MV-4-11 (cell line): ENCODE data around the gene NEIL1.
"Not testable (repeated sequence)": the region's sequence is repeated elsewhere in the genome, so short reads cannot be mapped to it uniquely, and the experiment has no call there.

ENCODE experiments used
- DNase-seq: peaks from one replicate; lab custom pipeline; 2025; lab: John Stamatoyannopoulos, UW

The NEIL1 gene

DNA sequence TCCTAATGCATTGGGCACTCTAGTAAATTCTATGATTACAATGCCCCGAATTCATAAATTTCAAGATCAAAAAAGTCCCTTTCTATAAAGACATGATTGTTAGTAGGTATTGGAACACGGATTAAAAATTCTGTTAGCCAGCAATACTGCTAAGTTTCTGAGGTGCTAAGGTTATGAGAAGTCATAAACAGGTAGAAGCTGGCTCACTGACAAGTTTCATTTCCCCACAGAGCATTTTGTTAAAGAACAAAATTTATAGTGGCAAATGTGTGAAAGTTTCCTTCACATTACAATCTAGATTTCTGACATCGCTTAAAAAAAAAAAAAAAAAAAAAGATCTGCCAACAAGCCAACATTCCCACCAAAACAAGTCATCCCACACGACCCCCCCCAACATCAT, 33.9 kb downstream of the NEIL1 start:
- DNase-seq: no peak

DNA sequence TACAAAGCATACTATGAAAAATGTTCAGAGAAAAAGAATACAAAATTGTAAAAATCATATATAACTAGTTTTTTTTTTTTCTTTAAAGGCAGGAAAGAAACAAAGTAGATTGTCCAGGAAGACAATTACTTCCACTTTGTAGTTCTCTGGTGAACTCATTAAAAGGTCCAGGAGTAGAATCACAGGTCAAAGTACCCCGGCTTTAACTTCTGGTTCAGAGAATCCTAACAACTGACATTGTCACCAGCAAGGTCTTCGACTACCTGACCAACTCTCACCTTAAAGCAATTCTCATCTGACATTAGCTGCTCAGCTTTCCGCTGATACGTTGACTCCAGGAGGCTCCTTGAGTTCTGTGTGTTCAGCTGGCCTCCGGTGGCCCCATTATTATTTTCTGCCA, 37.1 kb downstream of the NEIL1 start:
- not testable (repeated sequence) for DNase-seq

DNA sequence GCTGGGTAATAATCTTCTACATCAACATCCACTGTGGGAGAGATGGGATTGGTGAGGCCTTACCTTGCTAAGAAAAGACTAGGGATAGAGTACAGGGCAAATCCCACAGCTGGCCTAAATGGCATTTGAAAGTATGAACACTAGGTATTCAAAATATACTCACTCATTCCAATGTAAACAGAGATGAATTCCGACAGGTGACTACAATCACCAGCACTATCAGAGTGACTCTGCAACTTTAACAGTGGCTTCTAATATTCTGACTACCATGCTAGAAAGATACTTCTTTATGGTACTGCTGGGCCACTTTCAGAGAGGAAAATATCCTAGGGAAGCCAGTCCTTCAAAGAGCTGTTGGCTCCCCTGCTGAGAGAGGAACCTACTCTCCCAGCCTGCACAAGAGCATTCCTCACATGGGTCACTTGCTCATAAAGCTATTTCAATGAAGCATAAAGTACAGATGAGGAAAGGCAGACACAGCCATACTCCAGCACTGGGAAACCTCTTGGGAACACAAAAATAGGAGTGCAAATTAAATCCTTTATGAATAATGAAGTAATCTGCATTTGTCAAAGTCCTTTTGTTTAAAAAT, 43.0 kb downstream of the NEIL1 start:
- no peak for DNase-seq

DNA sequence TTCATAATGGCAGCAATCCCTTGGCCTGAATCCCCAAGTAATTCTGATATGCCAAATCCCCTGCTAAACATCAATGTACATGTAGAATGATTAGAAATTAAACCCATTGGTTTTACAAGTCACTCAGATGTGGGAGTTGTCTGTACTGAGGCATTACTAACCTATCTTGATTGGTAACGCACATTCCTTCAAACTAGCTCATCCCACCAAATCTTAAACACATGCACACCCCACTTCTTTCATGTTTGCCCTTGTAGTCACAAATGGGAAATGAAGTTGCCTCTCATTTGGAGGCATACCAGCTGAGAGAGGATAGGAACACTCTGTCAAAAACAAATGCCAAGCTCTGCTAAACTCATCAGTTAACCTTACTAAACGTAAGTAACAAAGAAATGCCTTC, 50.7 kb downstream of the NEIL1 start:
- no peak for DNase-seq

DNA sequence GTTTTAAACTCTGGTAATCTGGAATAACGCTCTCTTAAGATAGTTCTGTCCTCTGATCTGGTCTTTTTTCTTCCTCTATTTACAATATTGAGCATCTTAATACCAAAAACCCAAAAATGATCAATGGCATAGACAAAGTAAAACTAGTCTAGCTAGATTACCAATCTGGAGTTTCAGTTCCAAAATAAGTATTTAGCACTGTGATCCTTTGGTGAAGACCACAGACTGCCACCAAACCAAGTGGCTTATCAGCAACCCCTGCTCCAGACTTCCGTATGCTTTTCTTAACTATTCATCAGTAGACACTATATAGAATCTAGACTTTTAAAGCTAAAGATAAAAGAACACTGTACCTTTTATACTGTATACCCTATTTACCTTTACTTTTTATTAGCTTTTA, 57.1 kb downstream of the NEIL1 start:
- DNase-seq: no peak
